Measurements from ENCODE around the gene MIER3. TPM values are rescaled to one million over a fixed set of nuclear protein-coding genes. Genes with fewer than 3 reads are reported as not detected.
A peak's percentile ranks its signal among the peaks of the same experiment; 100 is the strongest.

Gene MIER3, protein sequence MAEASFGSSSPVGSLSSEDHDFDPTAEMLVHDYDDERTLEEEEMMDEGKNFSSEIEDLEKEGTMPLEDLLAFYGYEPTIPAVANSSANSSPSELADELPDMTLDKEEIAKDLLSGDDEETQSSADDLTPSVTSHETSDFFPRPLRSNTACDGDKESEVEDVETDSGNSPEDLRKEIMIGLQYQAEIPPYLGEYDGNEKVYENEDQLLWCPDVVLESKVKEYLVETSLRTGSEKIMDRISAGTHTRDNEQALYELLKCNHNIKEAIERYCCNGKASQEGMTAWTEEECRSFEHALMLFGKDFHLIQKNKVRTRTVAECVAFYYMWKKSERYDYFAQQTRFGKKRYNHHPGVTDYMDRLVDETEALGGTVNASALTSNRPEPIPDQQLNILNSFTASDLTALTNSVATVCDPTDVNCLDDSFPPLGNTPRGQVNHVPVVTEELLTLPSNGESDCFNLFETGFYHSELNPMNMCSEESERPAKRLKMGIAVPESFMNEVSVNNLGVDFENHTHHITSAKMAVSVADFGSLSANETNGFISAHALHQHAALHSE
- 22.4 and 22.6 TPM in 2 replicates for total RNA-seq
- long read RNA-seq, partial matches to known transcripts = 7 of 9 reads
- long read RNA-seq, other reads (novel, unspliced or antisense) = 2 of 9 reads

DNA sequence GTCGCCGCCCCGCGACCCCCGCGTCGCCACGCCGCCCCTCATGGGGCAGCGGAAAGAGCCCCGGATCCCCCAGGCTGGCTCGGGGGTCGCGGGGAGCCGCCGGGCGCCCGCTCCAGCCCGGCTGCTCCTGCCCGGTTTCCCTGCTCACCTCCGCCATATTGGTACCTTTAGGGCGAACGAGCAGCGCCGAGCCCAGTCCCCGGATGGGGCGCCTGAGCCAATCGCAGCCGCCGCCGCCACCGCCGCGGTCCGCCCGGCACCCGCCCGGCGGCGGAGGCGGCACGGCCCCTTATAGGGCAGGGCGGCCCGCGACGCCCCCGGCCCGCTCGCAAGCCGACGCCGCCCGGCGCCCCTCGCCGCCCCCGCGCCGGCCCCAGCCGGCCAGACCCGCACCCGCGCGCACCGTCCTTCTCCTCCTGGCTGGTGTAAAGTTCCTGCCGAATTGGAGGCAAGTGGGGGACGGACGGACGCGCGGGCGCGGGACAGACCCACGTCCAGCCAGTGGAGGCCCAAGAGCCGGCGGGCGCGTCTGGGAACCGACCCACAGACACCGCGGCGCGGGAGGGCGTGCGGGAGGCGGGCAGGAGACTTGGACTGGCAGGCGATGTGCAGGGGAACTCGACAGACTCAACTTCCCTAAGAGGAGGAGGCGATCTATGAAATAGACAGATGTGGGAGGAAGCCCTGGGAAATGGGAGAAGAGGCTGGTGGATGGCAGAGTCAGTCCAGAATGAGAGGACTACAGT is at the start of gene MIER3:
TSS of gene MIER3 (minus strand) at position 178 of the 746 bp plus-strand sequence. CDS start at position 157, 21 bp downstream.
- no peaks in the 10 kb centered on the region for H3K9me3 Mint-ChIP-seq (ENCODE audit: unreplicated experiment)
- peak; percentile 93 for DNase-seq (ENCODE audit: extremely low spot score, unreplicated experiment)
- TF ChIP-seq CTCF (IDR thresholded peaks at IDR 0.05) = no peak
- H3K4me1 Mint-ChIP-seq (ENCODE audit: unreplicated experiment) = peaks cover 18% of the 10 kb centered on the region
- no peaks in the 10 kb centered on the region for H3K36me3 Mint-ChIP-seq (ENCODE audit: unreplicated experiment)
- peak within 1 kb of the TSS; percentile 94 for H3K4me3 Mint-ChIP-seq (ENCODE audit: unreplicated experiment)
- H3K27ac Mint-ChIP-seq (ENCODE audit: unreplicated experiment) = peak within 1 kb of the TSS; percentile 94
- H3K27me3 Mint-ChIP-seq (ENCODE audit: unreplicated experiment) = peaks cover 26% of the 10 kb centered on the region

- H3K9me3 Mint-ChIP-seq (ENCODE audit: unreplicated experiment) = no peaks in the 10 kb centered on the region
- peaks cover 33% of the 10 kb centered on the region for H3K27me3 Mint-ChIP-seq (ENCODE audit: unreplicated experiment)
- no peak for DNase-seq (ENCODE audit: extremely low spot score, unreplicated experiment)
- H3K4me3 Mint-ChIP-seq (ENCODE audit: unreplicated experiment) = no peak overlapping the region
- no peaks in the 10 kb centered on the region for H3K4me1 Mint-ChIP-seq (ENCODE audit: unreplicated experiment)
- no peak for TF ChIP-seq CTCF (IDR thresholded peaks at IDR 0.05)
- H3K27ac Mint-ChIP-seq (ENCODE audit: unreplicated experiment) = no peak overlapping the region
- no peaks in the 10 kb centered on the region for H3K36me3 Mint-ChIP-seq (ENCODE audit: unreplicated experiment)
Observed at GRCh38 chr5:56995596-56995995, 43.7 kb upstream of the MIER3 start.

DNA sequence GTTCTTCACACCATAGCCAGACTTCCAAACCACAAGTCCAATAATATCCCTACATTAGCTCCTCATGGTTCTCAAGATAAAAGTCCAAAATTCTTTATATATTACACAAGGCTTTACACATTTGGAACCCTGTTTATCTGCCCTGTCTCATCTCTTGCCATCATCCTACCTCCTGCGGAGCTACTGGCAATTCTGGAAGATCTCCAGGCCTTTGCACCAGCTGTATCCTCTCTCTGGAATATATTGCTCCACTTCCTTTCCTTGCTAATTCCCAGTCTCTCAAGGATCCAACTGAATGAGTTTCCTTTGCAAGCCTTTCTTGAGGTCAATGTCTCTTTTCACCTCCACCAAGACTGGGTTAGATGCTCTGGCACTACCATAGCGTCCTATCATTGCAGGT is 41.3 kb upstream of the MIER3 start:
- TF ChIP-seq CTCF (IDR thresholded peaks at IDR 0.05) = no peak
- peaks cover 16% of the 10 kb centered on the region for H3K27me3 Mint-ChIP-seq (ENCODE audit: unreplicated experiment)
- H3K4me3 Mint-ChIP-seq (ENCODE audit: unreplicated experiment) = no peak overlapping the region
- H3K4me1 Mint-ChIP-seq (ENCODE audit: unreplicated experiment) = no peaks in the 10 kb centered on the region
- no peak overlapping the region for H3K27ac Mint-ChIP-seq (ENCODE audit: unreplicated experiment)
- H3K36me3 Mint-ChIP-seq (ENCODE audit: unreplicated experiment) = no peaks in the 10 kb centered on the region
- no peak for DNase-seq (ENCODE audit: extremely low spot score, unreplicated experiment)
- no peaks in the 10 kb centered on the region for H3K9me3 Mint-ChIP-seq (ENCODE audit: unreplicated experiment)

GRCh38 chr5:56989676-56990075 is 37.8 kb upstream of the MIER3 start:
- TF ChIP-seq CTCF (IDR thresholded peaks at IDR 0.05) = no peak

DNA sequence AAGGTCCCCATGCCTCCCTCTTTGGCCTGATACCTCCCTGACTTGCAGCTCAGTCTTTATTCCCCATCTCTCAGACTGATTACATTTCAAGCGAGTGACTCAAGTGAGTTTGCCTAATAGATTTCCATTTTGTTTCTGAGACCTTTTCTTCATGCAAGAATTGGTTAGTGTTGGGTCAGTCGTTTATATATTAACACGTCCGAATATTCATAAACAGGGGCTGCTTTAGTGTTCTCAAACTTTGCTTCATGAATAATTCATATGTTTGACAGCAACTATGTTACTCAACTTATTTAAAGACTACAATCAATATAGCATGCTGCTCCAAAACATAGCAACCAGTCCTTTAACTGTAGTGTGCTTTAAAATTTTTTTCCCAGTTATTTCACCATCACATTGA is 36.6 kb upstream of the MIER3 start:
- Mint-ChIP-seq H3K4me3 (ENCODE audit: unreplicated experiment) (no peak overlapping the region), H3K27me3 (ENCODE audit: unreplicated experiment) (peaks cover 32% of the 10 kb centered on the region), H3K9me3 (ENCODE audit: unreplicated experiment) (no peaks in the 10 kb centered on the region), H3K36me3 (ENCODE audit: unreplicated experiment) (no peaks in the 10 kb centered on the region), H3K27ac (ENCODE audit: unreplicated experiment) (no peak overlapping the region), H3K4me1 (ENCODE audit: unreplicated experiment) (no peaks in the 10 kb centered on the region)
- TF ChIP-seq CTCF (IDR thresholded peaks at IDR 0.05) = no peak
- DNase-seq (ENCODE audit: extremely low spot score, unreplicated experiment) = no peak

More at GRCh38 chr5:56989676-56990075, 37.8 kb upstream of the MIER3 start:
- Mint-ChIP-seq H3K36me3 (ENCODE audit: unreplicated experiment) (no peaks in the 10 kb centered on the region), H3K27me3 (ENCODE audit: unreplicated experiment) (peaks cover 29% of the 10 kb centered on the region), H3K4me1 (ENCODE audit: unreplicated experiment) (no peaks in the 10 kb centered on the region), H3K9me3 (ENCODE audit: unreplicated experiment) (no peaks in the 10 kb centered on the region), H3K27ac (ENCODE audit: unreplicated experiment) (no peak overlapping the region), H3K4me3 (ENCODE audit: unreplicated experiment) (no peak overlapping the region)
- DNase-seq (ENCODE audit: extremely low spot score, unreplicated experiment) = no peak
